Cardiac muscle cell (in vitro differentiated cells and primary cell): Measurements from ENCODE around the gene NECTIN1. TPM values are rescaled to one million over a fixed set of nuclear protein-coding genes. Genes with fewer than 3 reads are reported as not detected.

ENCODE experiments used
- DNase-seq, 2 donors: peaks; one replicate each; pipeline versions ENCODE4 v3.0.0 to v3.0.0-alpha.2; 2010 to 2017; ENCODE audit warnings: low read depth in 1 of 2, low spot score in 1 of 2
- H3K27ac ChIP-seq: fragments of 200-600 bp; sonication (generic); 2 replicates; pipeline ENCODE4 v1.5.1; 2016
- H3K27me3 ChIP-seq: fragments of 200-600 bp; sonication (generic); 2 replicates; pipeline ENCODE4 v1.6.0; 2016; ENCODE audit warnings: control low read depth
- H3K36me3 ChIP-seq: fragments of 200-600 bp; sonication (generic); 2 replicates; pipeline ENCODE4 v1.5.1; 2016; ENCODE audit warnings: control low read depth
- H3K4me1 ChIP-seq: fragments of 200-600 bp; sonication (generic); 2 replicates; pipeline ENCODE4 v1.8.1; 2017; ENCODE audit warnings: low read depth, mild to moderate bottlenecking, mixed run types
- H3K4me3 ChIP-seq: fragments of 200-600 bp; sonication (generic); 2 replicates; pipeline ENCODE4 v1.5.1; 2016; ENCODE audit warnings: mild to moderate bottlenecking
- H3K9me3 ChIP-seq: fragments of 200-600 bp; sonication (generic); 2 replicates; pipeline ENCODE4 v1.5.1; 2017; ENCODE audit warnings: low read depth, mild to moderate bottlenecking, control low read depth
- polyA plus RNA-seq: library from polyadenylated mRNA; unstranded; fragments of >200 nt; fragmentation: Nextera tagmentation; extraction: Ambion mirVana; gene quantifications from 2 replicates; pipeline ENCODE4 v1.2.1, GENCODE V29; 2016
- total RNA-seq: library from RNA; depleted of rRNA; stranded (reverse); fragments of >200 nt; gene quantifications from 2 replicates; pipeline ENCODE4 v1.2.3, GENCODE V29; 2016
- TF ChIP-seq, protein P1 (sequence below): IDR thresholded peaks from 2 replicates; pipeline ENCODE4 v1.5.1; 2012; ENCODE audit warnings: low read depth, mild to moderate bottlenecking, low read length

NECTIN1 gene
- total and polyA plus RNA-seq, 2 experiments from 2014 or later, result 5.2 to 9.1 TPM

DNA sequence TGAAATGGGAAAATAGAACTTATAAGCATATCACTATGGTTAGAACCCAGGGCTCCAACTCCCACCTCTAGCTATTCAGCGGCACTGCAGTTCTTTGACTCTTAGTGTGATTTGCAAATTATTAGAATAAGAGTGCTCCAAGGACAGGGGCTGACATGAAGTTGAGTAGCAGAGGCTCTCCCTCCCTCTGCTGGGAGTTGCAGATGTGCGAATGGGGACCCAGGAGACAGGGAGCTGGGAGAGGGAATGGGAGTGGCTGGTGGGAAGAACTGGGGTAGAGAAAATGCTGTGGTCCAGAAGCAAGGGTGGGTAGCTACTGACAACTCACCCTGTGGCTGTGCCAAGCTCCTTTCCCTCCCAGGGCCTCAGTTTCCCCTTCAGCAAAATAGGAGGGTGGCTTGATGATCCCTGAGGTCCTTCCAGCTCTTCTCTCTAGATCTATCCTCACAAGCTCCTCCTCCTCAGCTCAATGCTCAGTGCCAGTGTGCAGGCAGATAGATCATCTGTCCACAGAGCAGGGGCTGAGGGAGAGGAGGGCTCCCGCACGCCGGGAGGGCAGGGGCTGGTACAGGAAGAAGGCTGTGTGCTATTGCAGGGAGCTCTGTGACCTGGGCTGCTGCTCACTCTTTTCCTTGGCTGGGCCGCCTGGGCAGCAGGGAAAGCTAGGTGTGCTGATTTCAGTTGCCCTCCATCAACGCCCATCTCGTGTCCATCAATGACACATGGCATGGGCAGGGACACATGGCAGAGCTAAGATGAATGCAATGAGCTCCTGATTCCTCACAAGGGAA is 99.0 kb downstream of the NECTIN1 start:
- H3K4me1 ChIP-seq, result no peaks in the 10 kb centered on the region

DNA sequence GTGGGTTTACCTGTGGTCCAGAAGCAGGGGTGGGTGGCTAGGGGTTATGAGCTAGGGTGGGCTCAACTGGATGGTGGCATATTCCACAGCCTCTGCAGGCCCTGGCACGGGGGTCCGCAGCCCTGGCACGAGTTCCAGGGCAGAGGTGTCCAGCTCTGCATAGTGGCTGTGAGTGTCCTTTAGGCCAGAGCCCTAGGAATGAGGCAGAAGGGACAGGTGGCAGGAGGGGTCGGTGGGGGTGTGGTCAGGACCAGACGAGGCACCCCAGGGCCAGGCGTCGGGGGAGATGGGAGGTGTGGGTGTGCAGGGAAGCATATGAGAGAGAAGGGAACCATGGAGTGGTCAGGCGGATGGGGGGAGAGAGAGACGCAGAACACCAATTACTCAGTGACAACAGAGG is 99.9 kb downstream of the NECTIN1 start:
- no peak for DNase-seq
- TF ChIP-seq, protein P1, sequence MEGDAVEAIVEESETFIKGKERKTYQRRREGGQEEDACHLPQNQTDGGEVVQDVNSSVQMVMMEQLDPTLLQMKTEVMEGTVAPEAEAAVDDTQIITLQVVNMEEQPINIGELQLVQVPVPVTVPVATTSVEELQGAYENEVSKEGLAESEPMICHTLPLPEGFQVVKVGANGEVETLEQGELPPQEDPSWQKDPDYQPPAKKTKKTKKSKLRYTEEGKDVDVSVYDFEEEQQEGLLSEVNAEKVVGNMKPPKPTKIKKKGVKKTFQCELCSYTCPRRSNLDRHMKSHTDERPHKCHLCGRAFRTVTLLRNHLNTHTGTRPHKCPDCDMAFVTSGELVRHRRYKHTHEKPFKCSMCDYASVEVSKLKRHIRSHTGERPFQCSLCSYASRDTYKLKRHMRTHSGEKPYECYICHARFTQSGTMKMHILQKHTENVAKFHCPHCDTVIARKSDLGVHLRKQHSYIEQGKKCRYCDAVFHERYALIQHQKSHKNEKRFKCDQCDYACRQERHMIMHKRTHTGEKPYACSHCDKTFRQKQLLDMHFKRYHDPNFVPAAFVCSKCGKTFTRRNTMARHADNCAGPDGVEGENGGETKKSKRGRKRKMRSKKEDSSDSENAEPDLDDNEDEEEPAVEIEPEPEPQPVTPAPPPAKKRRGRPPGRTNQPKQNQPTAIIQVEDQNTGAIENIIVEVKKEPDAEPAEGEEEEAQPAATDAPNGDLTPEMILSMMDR, result no peak

More for the DNA sequence above, 99.0 kb downstream of the NECTIN1 start:
- TF ChIP-seq, protein P1, result no peak
- Histone ChIP-seq H3K36me3 (no peaks in the 10 kb centered on the region), H3K9me3 (no peaks in the 10 kb centered on the region), H3K27ac (no peak overlapping the region), H3K27me3 (peaks cover 2% of the 10 kb centered on the region), H3K4me3 (no peak overlapping the region)
- no peak for DNase-seq

DNA sequence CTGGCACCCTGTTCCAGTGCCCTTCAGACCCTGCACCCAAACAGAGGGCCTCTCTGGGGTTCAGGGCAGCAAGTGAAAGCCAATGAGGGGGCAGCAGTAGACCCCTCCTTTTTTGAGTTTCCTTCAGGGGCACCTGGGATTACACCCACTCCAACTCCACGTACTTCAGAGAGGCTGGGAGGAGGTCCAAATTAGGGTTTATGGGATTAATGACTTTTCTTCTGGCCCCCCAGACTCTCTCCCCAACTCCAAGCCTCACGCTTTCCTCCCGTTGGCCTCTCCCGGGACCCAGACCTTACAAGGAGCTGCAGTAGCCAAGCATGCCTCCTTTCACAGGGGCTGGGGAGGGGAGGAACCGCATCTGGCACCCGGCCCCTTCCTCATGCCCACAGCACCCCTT is 101.7 kb downstream of the NECTIN1 start:
- TF ChIP-seq, protein P1, result no peak
- Histone ChIP-seq H3K4me1 (no peaks in the 10 kb centered on the region), H3K36me3 (no peaks in the 10 kb centered on the region), H3K9me3 (no peaks in the 10 kb centered on the region), H3K27me3 (peaks cover 2% of the 10 kb centered on the region), H3K27ac (no peak overlapping the region), H3K4me3 (no peak overlapping the region)
- DNase-seq, result no peak

More for the DNA sequence above, 99.9 kb downstream of the NECTIN1 start:
- no peak overlapping the region for H3K4me3 ChIP-seq
- no peak overlapping the region for H3K27ac ChIP-seq
- peaks cover 2% of the 10 kb centered on the region for H3K27me3 ChIP-seq
- no peaks in the 10 kb centered on the region for H3K4me1 ChIP-seq
- no peaks in the 10 kb centered on the region for H3K9me3 ChIP-seq
- H3K36me3 ChIP-seq, result no peaks in the 10 kb centered on the region

DNA sequence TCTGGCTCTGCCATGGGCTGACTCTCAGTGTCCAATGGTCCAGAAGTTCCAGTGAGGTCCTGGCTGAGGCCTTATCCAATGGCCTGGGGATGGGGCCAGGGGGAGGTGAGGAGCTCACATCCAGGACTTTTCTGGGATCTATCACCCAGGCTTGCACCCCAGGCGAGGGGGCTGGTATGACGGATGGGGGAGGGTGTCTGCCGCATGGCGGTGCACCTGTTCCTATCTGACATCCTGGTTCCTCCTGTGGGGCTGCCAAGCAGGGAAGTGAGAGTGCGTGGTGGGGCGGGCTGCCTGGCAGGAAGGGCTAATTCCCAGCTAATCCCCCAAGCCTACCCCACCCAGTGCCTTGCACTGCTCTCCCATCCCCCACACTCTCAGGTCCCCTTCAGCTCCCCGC is 102.1 kb downstream of the NECTIN1 start:
- DNase-seq, result no peak
- Histone ChIP-seq H3K36me3 (no peaks in the 10 kb centered on the region), H3K4me1 (no peaks in the 10 kb centered on the region), H3K9me3 (no peaks in the 10 kb centered on the region), H3K27me3 (peaks cover 2% of the 10 kb centered on the region), H3K4me3 (no peak overlapping the region), H3K27ac (no peak overlapping the region)
- TF ChIP-seq, protein P1, result no peak

DNA sequence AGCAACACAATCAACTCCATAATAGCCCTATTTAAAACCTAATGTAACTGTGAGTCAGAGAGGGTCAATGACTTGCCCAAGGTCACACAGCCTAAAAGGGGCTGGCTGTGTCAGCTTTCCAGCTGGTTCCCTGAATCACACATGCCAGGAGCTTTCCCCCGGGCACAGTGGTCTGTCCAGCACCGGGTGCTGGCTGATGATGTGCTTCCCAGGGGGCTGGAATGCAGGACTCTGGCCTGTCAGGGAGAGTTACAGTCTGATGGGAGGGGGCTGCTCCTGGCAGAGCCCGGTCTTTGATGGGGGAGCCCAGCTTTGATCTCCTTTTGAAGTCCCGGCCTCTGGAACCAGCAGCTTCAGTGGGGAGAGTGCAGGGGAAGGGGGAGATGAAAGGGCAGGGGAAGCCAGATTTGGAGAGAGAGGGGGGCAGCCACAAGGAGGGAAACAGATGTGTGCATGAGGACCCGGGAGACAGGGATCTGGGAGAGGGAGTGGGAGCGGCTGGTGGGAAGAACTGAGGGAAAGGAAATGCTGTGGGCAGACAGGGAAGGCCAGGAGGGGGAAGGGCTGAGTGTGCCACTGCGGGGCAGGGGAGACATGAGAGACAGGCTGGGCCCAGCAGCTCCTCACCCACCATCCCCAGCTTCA is 102.7 kb downstream of the NECTIN1 start:
- H3K36me3 ChIP-seq, result no peaks in the 10 kb centered on the region

More for the DNA sequence above, 102.7 kb downstream of the NECTIN1 start:
- TF ChIP-seq, protein P1, result no peak
- H3K9me3 ChIP-seq, result no peaks in the 10 kb centered on the region
- no peaks in the 10 kb centered on the region for H3K4me1 ChIP-seq
- H3K27ac ChIP-seq, result no peak overlapping the region
- H3K4me3 ChIP-seq, result no peak overlapping the region
- no peak for DNase-seq
- no peaks in the 10 kb centered on the region for H3K27me3 ChIP-seq
